H1 (cell line): Measurements from ENCODE around the gene NAV2. TPM values are rescaled to one million over a fixed set of nuclear protein-coding genes. Genes with fewer than 3 reads are reported as not detected.

ENCODE experiments used
- CTCF ChIA-PET: fragments of 300-600 bp; sonication (Branson Sonifier 250); formaldehyde crosslinking; loops from one replicate; lab custom pipeline; 2021; ENCODE audit not compliant: partially characterized antibody; lab: Charles Lee
- POLR2A ChIA-PET: fragments of 300-600 bp; sonication (Branson Sonifier 250); formaldehyde crosslinking; loops from one replicate; lab custom pipeline; 2021; ENCODE audit warnings: inconsistent platforms; ENCODE audit not compliant: partially characterized antibody; lab: Charles Lee
- DNase-seq, 2 experiments: peaks; one replicate each; pipeline versions ENCODE4 v3.0.0 to v3.0.0-alpha.2; 2010 to 2022; ENCODE audit warnings: low spot score in 2 of 2, low read depth in 1 of 2, mixed read lengths in 1 of 2
- FAIRE-seq: peaks from 2 replicates; lab custom pipeline; 2011; peaks lifted over from hg19 to GRCh38; lab: Jason Lieb, UNC
- H2AFZ ChIP-seq: 2 replicates; pipeline ENCODE4 v1.8.1; 2012; ENCODE audit warnings: low read length, inconsistent platforms
- H2AK5ac ChIP-seq: 2 replicates; pipeline ENCODE4 v1.6.1; 2013; ENCODE audit warnings: low read depth, low read length
- H2BK120ac ChIP-seq: replicated peaks from 2 replicates; pipeline ENCODE3; 2013; ENCODE audit warnings: low read depth, low read length, inconsistent platforms
- H2BK12ac ChIP-seq: 2 replicates; pipeline ENCODE4 v1.6.1; 2013; ENCODE audit warnings: low read depth, low read length
- H2BK15ac ChIP-seq: 2 replicates; pipeline ENCODE4 v1.6.1; 2013; ENCODE audit warnings: low read length
- H2BK20ac ChIP-seq: 2 replicates; pipeline ENCODE4 v1.6.1; 2013; ENCODE audit warnings: low read length
- H2BK5ac ChIP-seq: 2 replicates; pipeline ENCODE4 v1.6.1; 2013; ENCODE audit warnings: low read depth, low read length
- H3K14ac ChIP-seq: 2 replicates; pipeline ENCODE4 v1.6.1; 2013; ENCODE audit warnings: inconsistent platforms; ENCODE audit not compliant: insufficient read length
- H3K18ac ChIP-seq: 2 replicates; pipeline ENCODE4 v1.6.1; 2013; ENCODE audit warnings: low read length; ENCODE audit errors: extremely low read depth
- H3K23ac ChIP-seq: 2 replicates; pipeline ENCODE4 v1.6.1; 2013; ENCODE audit warnings: inconsistent platforms; ENCODE audit not compliant: insufficient read length
- H3K23me2 ChIP-seq: 2 replicates; pipeline ENCODE4 v1.6.1; 2013; ENCODE audit warnings: low read depth, low read length
- H3K27ac ChIP-seq: 2 replicates; pipeline ENCODE4 v1.6.1; 2011; ENCODE audit warnings: low read depth, low read length, inconsistent platforms
- H3K27me3 ChIP-seq, 4 experiments: replicated peaks in 1 of 4; 1 replicate in 1 of 4; 2 replicates in 3 of 4; pipeline versions ENCODE4 v1.6.1 to v1.8.1; 2011 to 2013; ENCODE audit warnings: low read length in 3 of 4, mild to moderate bottlenecking in 3 of 4, inconsistent platforms in 2 of 4, mixed read lengths in 2 of 4, moderate library complexity in 1 of 4; ENCODE audit not compliant: control insufficient read depth in 3 of 4, insufficient read depth in 3 of 4; ENCODE audit errors: extremely low read depth in 1 of 4
- H3K36me3 ChIP-seq, 4 experiments: 2 replicates each; pipeline versions ENCODE4 v1.6.1 to v1.8.1; 2011 to 2013; ENCODE audit warnings: mild to moderate bottlenecking in 4 of 4, low read length in 3 of 4, moderate library complexity in 2 of 4, control low read depth in 1 of 4, inconsistent platforms in 1 of 4; ENCODE audit not compliant: insufficient read depth in 4 of 4, control insufficient read depth in 2 of 4
- H3K4ac ChIP-seq: replicated peaks from 2 replicates; pipeline ENCODE3; 2013; ENCODE audit warnings: low read length, low read depth, mixed read lengths, inconsistent platforms; ENCODE audit not compliant: insufficient read length
- H3K4me1 ChIP-seq, 4 experiments: replicated peaks in 1 of 4; 1 replicate in 1 of 4; 2 replicates in 3 of 4; pipeline versions ENCODE4 v1.6.1 to v1.8.1; 2011 to 2013; ENCODE audit warnings: low read length in 3 of 4, inconsistent platforms in 2 of 4, mixed read lengths in 1 of 4; ENCODE audit not compliant: insufficient read depth in 4 of 4, control insufficient read depth in 3 of 4
- H3K4me2 ChIP-seq, 2 experiments: 2 replicates each; pipeline versions ENCODE4 v1.6.1 to v1.8.1; 2011 to 2013; ENCODE audit warnings: low read depth in 2 of 2, low read length in 2 of 2, control low read depth in 1 of 2, inconsistent platforms in 1 of 2, mild to moderate bottlenecking in 1 of 2; ENCODE audit not compliant: insufficient read depth in 1 of 2
- H3K4me3 ChIP-seq, 4 experiments: fragments of 200-600, 300-600 bp in 1 of 4; sonication (generic), shearing (Covaris generic), sonication (Bioruptor Twin) in 1 of 4; 2 replicates each; pipeline versions ENCODE4 v1.5.1 to v1.8.1; 2011 to 2016; ENCODE audit warnings: low read length in 4 of 4, low read depth in 3 of 4, control low read depth in 2 of 4, inconsistent platforms in 2 of 4, mild to moderate bottlenecking in 2 of 4, mixed read lengths in 1 of 4, moderate library complexity in 1 of 4; ENCODE audit not compliant: insufficient read depth in 2 of 4; ENCODE audit errors: extremely low read depth in 1 of 4
- H3K56ac ChIP-seq: replicated peaks from 2 replicates; pipeline ENCODE3; 2013; ENCODE audit warnings: low read depth, mild to moderate bottlenecking, mixed read lengths, low read length, inconsistent platforms; ENCODE audit not compliant: insufficient read length
- H3K79me1 ChIP-seq: 2 replicates; pipeline ENCODE4 v1.6.1; 2013; ENCODE audit warnings: low read depth, low read length, control low read depth
- H3K79me2 ChIP-seq, 2 experiments: 2 replicates each; pipeline versions ENCODE4 v1.6.1 to v1.8.1; 2012 to 2013; ENCODE audit warnings: low read length in 2 of 2, mild to moderate bottlenecking in 2 of 2, inconsistent platforms in 1 of 2; ENCODE audit not compliant: insufficient read depth in 2 of 2, control insufficient read depth in 1 of 2
- H3K9ac ChIP-seq, 4 experiments: replicated peaks in 1 of 4; 1 replicate in 1 of 4; 2 replicates in 3 of 4; pipeline versions ENCODE4 v1.6.1 to v1.8.1; 2011 to 2013; ENCODE audit warnings: low read depth in 3 of 4, low read length in 3 of 4, control low read depth in 2 of 4, mild to moderate bottlenecking in 2 of 4, moderate library complexity in 2 of 4, inconsistent platforms in 1 of 4; ENCODE audit errors: extremely low read depth in 1 of 4
- H3K9me3 ChIP-seq, 2 experiments: 2 replicates each; pipeline versions ENCODE4 v1.6.1 to v1.8.1; 2012 to 2013; ENCODE audit warnings: mild to moderate bottlenecking in 2 of 2, moderate library complexity in 2 of 2, control low read depth in 1 of 2, inconsistent platforms in 1 of 2, low read depth in 1 of 2, low read length in 1 of 2, mixed read lengths in 1 of 2; ENCODE audit not compliant: insufficient read depth in 2 of 2
- H4K20me1 ChIP-seq, 2 experiments: replicated peaks in 1 of 2; 2 replicates each; pipeline versions ENCODE3 to v1.8.1; 2011 to 2013; ENCODE audit warnings: inconsistent platforms in 2 of 2, low read length in 2 of 2, mild to moderate bottlenecking in 1 of 2; ENCODE audit not compliant: insufficient read depth in 2 of 2, control insufficient read depth in 1 of 2
- H4K5ac ChIP-seq: 2 replicates; pipeline ENCODE4 v1.6.1; 2013; ENCODE audit warnings: low read length, low read depth, mixed read lengths, inconsistent platforms; ENCODE audit not compliant: insufficient read length
- H4K8ac ChIP-seq: 2 replicates; pipeline ENCODE4 v1.8.0; 2013; ENCODE audit warnings: mild to moderate bottlenecking, moderate library complexity, low read length, inconsistent platforms; ENCODE audit not compliant: insufficient read depth; ENCODE audit errors: extremely low read depth
- H4K91ac ChIP-seq: replicated peaks from 2 replicates; pipeline ENCODE3; 2013; ENCODE audit warnings: low read length, mixed read lengths, inconsistent platforms; ENCODE audit not compliant: insufficient read length
- ATF3 ChIP-seq: IDR thresholded peaks from 2 replicates; pipeline ENCODE4 v1.6.1; 2011; ENCODE audit warnings: low read depth, mild to moderate bottlenecking, low read length; ENCODE audit not compliant: insufficient read depth
- CEBPB ChIP-seq: IDR thresholded peaks from 2 replicates; pipeline ENCODE4 v1.6.1; 2012; ENCODE audit warnings: low read depth, low read length
- CHD2 ChIP-seq: IDR thresholded peaks from 2 replicates; pipeline ENCODE4 v1.6.1; 2012; ENCODE audit warnings: low read length, improper control_type of control experiment
- CREB1 ChIP-seq: IDR thresholded peaks from 2 replicates; pipeline ENCODE4 v1.6.1; 2012; ENCODE audit warnings: inconsistent platforms
- KDM4A ChIP-seq: IDR thresholded peaks from one replicate; pipeline ENCODE4 v1.7.1; 2012; ENCODE audit warnings: low read depth, mild to moderate bottlenecking, moderate library complexity, low read length, inconsistent platforms; ENCODE audit not compliant: severe bottlenecking
- SAP30 ChIP-seq: fragments of 300-600 bp; sonication (generic); IDR thresholded peaks from 2 replicates; pipeline ENCODE4 v1.7.1; 2012; ENCODE audit warnings: low read length, moderate library complexity, mild to moderate bottlenecking, inconsistent platforms; ENCODE audit not compliant: insufficient read depth, insufficient replicate concordance
- YY1 ChIP-seq: IDR thresholded peaks from 2 replicates; pipeline ENCODE4 v1.6.1; 2011; ENCODE audit warnings: low read depth, mild to moderate bottlenecking, low read length
- WGBS, 2 experiments: shearing (Covaris generic) in 1 of 2; methylation state at CpG; one replicate each; pipeline versions ENCODE4 v1.1.6 to v1.1.7; 2013 to 2015; ENCODE audit warnings: low lambda C conversion rate in 2 of 2, mixed read lengths in 2 of 2, inconsistent platforms in 1 of 2, low coverage in 1 of 2, missing lambda C conversion rate in 1 of 2; ENCODE audit not compliant: insufficient replicate concordance in 2 of 2, insufficient coverage in 1 of 2, insufficient read length in 1 of 2; ENCODE audit errors: extremely low coverage in 1 of 2, missing lambda C conversion rate in 1 of 2; 5-methylcytosine and 5-hydroxymethylcytosine counted together
- polyA plus RNA-seq, 7 experiments: library from polyadenylated mRNA; depleted of rRNA in 3 of 7; stranded (reverse) in 5 of 7; unstranded in 2 of 7; fragments of >200 nt in 5 of 7; fragments of 200-250 nt in 2 of 7; gene quantifications; 1 replicate in 5 of 7; 2 replicates in 1 of 7; 4 replicates in 1 of 7; pipeline versions ENCODE4 v1.2.1 to v1.2.3, GENCODE V29; 2011 to 2013; ENCODE audit warnings: missing spikeins in 2 of 7, mixed read lengths in 2 of 7
- total RNA-seq: library from RNA; stranded (reverse); fragmentation: NEBNext Ultra II Directional; extraction: Animal tissue kit (Norgen Biotek cat#: 25700); gene quantifications from 2 replicates; pipeline ENCODE4 v1.2.1, GENCODE V29; 2021

NAV2 gene
- total and polyA plus RNA-seq, 2 of the 8 experiments (the other 6 are each of a cell fraction or from before 2014, with no cell fraction given) = 35.6 to 73.6 TPM

- peak overlapping the region; percentile 44 for H4K91ac ChIP-seq
- H3K4me2 ChIP-seq = peak overlapping the region; percentile 85 to 96
- no peaks in the 10 kb centered on the region for H3K9me3 ChIP-seq
- peaks cover 0 to 13% (median 10%) of the 10 kb centered on the region in 4 experiments; a peak in 6 of 7 replicates for H3K4me1 ChIP-seq
- no peaks in the 10 kb centered on the region for H3K79me1 ChIP-seq
- no peak overlapping the region for H3K4ac ChIP-seq
- peak overlapping the region; percentile 4 for H3K56ac ChIP-seq
- H3K23ac ChIP-seq = no peak overlapping the region
- no peak overlapping the region for H3K27ac ChIP-seq
- H3K36me3 ChIP-seq = no peaks in the 10 kb centered on the region
- peaks cover 8 to 33% (median 29%) of the 10 kb centered on the region in 4 experiments for H3K27me3 ChIP-seq
- WGBS, 2 experiments = 3% methylated on average over 54 of the region's 63 CpGs; no CpG with 5 or more reads in 1 of the 2 experiments
- ChIA-PET POLR2A (interaction anchor here (0.6 to 2.4 kb wide), 7 partner anchors 11 to 153 kb away, joined by 3 to 22 read pairs (median 4); no protein-coding TSS in a partner anchor), CTCF (interaction anchor here (0.6 to 2.8 kb wide), 5 partner anchors 10 to 198 kb away, joined by 3 to 10 read pairs (median 9); no protein-coding TSS in a partner anchor)
- H2AK5ac ChIP-seq = no peak overlapping the region
- DNase-seq = peak in 1 of 2 experiments; percentile 79
- H2BK12ac ChIP-seq = no peak overlapping the region
- H4K8ac ChIP-seq = no peak overlapping the region; the same call in 1 of the 2 replicates
- no peak overlapping the region for H4K5ac ChIP-seq
- peak overlapping the region; percentile 53; the same call in 1 of the 2 replicates for H3K18ac ChIP-seq
- no peak overlapping the region for H2BK120ac ChIP-seq
- H2BK20ac ChIP-seq = no peak overlapping the region
- H3K9ac ChIP-seq = peak overlapping the region in 2 of 4 experiments; percentile 25 to 32; a peak in 3 of 7 replicates
- H2BK15ac ChIP-seq = 0 out of 2 replicates have a peak overlapping the region, but pooled peaks have one; percentile 22
- no peak overlapping the region for H3K14ac ChIP-seq
- H4K20me1 ChIP-seq = no peaks in the 10 kb centered on the region
- no peaks in the 10 kb centered on the region for H3K79me2 ChIP-seq
- peak overlapping the region; percentile 48 to 65 (median 54) for H3K4me3 ChIP-seq
- H3K23me2 ChIP-seq = peaks cover 16% of the 10 kb centered on the region
- no peak for FAIRE-seq
- H2AFZ ChIP-seq = peak overlapping the region; percentile 47
- H2BK5ac ChIP-seq = no peak overlapping the region
- peak; percentile 43; the same call in 1 of the 2 replicates for TF ChIP-seq YY1
- peak; percentile 65 for TF ChIP-seq SAP30
- no peak for TF ChIP-seq CREB1
- no peak for TF ChIP-seq CHD2
- TF ChIP-seq ATF3 = no peak
- no peak for TF ChIP-seq CEBPB
- TF ChIP-seq KDM4A = no peak
Measured at GRCh38 chr11:19713196-19714021, 772 bp downstream of the NAV2 start.
